HG03064 (cell line): ENCODE data around the gene CDK7.

ENCODE experiments used
- ATAC-seq: cut with Tn5 transposase; IDR thresholded peaks from one replicate; pipeline ENCODE4 v1.9.1; 2021; ENCODE audit warnings: low read depth; ENCODE audit not compliant: unreplicated experiment

The CDK7 gene

DNA sequence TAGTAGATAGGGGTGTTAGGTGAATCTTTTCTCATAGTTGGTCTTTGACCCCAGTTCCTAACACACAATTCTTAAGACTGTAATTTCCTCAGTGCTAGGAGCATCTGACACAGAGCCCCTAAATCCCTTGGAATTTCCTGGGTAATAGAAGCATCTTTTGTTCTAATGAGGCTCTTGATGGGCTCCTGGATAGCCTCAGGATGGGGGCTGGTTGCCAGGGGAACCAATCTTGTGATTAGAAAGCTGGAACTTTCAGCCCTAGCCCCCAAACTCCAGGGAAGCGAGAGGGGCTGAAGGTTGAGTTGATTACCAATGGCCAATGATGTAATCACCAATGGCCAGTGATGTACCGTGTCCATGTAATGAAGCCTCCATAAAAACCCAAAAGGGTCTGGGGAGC, 53.4 kb downstream of the CDK7 start:
- ATAC-seq = no peak

DNA sequence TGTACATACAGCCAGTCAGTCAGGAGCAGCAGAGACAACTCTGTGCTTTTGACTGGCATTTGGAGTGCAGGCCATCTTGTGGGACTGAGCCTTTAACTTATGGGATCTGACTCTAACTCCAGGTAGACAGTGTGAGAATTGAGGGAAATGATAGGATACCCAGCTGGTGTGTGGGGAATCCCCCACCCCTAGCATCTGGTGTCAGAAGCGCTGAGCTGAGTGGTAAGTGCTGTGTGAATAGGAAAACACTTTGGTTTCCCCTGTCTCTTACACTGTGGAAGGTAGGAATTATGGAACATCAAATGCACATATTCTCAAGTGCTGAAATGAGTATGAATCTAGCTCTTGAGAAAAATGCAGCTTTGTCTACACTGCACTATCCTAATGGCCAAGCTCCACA, 54.0 kb downstream of the CDK7 start:
- no peak for ATAC-seq

DNA sequence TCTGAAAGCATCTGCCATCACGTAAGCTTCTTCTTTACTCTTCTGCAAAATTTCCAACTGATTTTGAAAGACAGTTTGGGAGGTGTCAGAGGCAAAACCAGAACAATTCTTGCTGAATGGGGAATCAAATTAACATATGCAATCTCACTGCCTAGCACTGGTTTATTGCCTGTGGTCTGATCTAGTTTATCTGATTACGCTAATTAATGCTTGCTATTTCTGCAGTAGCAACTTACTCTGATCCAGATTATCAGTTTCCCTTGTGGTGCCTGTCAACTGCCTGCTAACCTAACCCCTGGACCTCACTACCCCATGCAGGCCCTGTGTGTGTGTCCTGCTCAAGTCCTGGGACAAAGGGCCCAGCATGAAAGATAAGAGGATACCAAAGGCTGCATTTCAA, 57.6 kb downstream of the CDK7 start:
- ATAC-seq = no peak

DNA sequence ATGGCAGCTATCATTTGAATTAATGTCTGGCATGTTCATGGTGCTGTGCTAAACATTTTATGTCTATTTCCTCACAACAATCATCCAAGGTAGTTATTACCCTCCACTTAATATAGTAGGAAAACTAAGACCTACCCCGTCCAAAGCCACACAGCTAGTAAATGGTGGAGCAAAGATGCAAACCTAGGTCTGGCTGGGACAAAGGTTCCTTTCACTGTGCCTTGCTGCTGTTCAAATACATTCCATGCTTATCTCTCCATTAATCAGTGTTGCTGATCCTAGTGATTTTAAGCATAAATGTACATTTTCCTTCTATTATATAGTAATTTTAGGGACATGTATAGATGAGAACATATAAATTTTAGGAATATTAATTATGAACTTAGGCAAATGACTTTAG, 59.2 kb downstream of the CDK7 start:
- no peak for ATAC-seq

DNA sequence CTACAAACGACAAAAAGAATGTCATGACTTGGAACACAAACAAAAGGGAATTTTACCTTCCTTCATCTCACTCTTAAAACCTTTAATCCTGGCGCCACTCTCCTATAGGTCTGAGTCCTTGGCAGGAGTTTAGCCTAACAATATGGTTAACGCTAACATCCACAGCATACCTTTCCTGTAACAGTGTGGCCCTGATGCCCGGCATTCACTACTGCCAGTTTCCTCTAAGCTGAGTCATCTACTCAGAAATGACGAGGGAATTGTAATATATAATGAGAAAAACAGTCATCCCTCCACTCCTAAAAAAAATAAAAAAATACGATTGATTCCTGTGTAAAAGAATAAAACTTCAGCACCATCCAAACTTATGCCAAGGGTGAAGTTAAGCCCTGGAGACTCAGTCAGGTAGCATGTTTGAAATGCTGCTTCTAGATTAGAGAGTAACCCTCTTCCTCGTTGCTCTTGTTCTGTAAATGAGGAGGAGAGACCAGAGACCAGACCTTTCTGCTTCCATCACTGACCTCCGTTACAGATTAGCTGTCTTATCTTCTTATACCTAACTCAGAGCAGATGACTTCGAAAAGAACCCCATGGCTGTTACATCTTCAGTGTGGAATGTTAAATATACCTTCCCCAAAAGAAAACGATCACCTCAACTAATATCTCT, 60.5 kb downstream of the CDK7 start:
- no peak for ATAC-seq

DNA sequence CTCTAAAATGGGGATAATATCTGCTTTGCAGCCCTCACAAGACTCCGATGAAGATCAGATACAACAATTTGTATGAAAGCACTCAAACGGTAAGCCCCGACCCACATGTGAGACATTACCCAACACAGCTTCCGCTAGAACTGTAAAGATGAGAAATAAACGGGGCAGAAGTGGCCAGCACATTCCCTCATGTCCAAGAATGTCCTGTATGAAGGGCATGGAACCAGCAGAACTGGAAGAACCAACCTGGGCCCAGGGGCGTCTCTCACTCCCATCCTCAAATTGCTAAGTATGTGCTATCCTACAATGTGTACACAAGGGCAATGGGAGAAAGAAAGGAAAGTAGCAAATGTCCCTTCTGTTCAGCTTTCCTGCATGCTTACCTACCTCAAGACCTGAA, 64.9 kb downstream of the CDK7 start:
- ATAC-seq = no peak

DNA sequence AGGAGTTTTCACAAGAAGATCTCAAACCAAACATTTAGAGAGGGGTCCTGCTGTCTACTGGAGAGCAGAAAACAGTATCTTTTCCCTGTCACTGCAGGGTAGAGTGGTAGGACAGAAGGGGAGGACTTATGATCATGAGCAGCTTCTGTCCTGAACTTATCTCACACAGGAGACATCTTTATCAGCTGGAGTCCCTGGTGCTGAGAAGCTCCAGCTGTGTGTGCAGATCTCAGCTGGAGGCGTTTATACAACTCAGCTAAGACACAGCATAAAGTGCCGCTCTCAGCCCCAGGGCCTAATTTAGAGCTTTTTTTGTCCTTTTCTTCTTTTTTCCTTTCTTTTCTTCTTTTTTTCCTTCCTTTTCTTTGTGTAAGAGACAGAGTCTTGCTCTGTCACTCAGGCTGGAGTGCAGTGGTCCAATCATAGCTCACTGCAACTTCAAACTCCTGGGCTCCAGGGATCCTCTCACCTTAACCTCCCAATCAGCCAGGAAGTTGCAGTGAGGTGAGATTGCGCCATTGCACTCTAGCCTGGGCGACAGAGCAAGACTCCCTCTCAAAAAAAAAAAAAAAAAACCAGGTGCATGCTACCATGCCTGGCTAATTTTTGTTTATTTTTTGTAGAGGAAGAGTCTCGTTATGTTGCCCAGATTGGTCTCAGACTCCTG, 66.0 kb downstream of the CDK7 start:
- ATAC-seq = no peak

DNA sequence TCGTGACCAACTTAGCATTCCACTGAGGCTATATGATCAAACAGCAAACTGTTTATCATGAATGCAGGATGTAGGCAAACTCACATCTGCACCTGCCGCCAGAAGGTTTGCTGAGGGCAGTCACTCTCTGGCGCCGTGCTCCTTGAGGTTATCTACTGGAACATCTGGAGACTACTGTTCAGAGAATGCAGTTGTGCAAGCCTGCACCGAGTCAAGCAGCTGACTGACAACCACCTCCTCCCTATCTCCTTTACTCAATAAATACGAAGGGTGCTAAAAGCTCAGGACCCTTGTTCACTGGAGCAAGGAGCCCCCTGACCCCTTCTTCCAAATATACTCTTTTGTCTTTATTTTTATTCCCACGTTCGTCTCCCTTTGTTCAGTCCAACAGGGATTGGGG, 70.8 kb downstream of the CDK7 start:
- ATAC-seq = no peak

DNA sequence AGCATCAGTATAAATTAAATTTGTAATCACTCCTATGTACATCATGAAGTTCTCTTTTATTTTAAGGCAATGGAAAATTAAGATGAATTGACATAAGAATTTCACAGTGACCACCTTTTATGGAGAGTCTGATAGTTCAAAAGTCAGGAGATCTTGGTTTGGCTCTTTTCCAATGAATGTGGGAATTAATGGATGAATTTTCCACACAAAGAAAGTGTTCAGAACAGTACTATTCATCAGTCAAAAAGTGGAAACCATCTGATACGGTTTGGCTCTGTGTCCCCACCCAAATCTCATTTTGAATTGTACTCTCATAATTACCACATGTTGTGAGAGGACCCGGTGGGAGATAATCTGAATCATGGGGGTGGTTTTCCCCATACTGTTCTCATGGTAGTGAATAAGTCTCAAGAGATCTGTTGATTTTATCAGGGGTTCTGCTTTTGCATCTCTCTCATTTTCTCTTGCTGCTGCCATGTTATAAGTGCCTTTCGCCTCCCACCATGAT, 73.4 kb downstream of the CDK7 start:
- ATAC-seq = no peak

DNA sequence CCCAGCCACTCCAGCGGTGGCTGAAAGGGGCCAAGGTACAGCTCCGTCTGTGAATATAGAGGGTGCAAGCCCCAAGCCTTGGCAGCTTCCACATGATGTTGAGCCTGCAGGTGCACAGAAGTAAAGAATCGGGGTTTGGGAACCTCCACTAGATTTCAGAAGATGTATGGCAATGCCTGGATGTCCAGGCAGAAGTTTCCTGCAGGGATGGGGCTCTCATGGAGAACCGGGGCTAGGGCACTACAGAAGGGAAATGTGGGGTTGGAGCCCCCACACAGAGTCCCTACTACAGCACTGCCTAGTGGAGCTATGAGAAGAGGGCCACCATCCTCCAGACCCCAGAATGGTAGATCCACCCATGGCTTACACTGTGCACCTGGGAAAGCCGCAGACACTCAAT, 74.7 kb downstream of the CDK7 start:
- no peak for ATAC-seq

DNA sequence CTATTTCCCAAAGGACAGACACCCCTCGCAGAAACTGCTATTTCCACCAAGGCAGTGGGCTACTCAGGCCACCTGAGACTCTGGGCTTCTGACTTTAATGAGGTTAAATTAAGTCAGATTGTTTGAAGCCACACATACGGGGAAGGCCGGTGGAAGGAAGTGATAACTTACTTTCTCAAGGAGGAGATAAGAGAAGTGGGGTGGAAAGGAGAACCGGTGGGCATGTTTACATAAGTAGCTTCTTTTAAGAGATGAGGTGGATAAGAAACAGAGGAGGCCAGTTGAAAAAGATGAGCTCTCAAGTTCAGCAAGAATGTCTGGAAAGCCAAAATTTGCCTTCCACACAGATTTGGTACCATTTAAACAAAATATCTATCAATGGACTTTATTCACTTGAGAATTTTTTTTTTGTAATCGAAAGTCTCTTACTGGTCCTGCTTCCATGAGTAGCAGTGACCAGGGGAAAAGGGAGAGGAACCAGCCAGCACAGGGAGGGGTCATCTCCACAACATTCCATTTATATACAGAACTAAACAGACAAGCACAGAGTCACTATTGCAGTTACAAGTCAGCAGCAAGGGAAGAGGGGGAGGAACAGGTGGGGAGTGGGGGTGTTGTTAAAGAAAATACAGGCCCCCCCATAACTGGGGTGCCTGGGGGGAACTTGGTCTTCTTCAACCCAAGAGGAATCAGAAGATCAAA, 77.9 kb downstream of the CDK7 start:
- ATAC-seq = no peak

DNA sequence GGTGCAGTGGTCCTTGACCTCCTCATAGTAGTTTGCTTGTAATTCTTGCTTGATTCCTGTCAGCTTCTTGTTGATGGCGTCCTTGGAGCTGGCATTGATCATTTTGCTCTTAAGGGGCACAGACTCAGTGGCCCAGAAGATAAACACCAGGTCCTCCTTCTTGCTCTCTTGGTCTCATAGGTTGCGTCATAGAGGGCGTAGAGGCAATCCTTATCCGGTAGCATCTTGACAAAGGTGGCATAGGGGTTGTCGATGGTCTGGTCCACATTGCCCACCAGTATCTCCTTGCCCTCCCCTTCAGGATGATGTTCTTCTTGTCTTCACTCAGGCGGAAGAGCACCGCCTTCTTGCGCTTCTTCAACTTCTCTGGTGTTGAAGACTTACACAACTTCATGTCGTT, 78.7 kb downstream of the CDK7 start:
- no peak for ATAC-seq

DNA sequence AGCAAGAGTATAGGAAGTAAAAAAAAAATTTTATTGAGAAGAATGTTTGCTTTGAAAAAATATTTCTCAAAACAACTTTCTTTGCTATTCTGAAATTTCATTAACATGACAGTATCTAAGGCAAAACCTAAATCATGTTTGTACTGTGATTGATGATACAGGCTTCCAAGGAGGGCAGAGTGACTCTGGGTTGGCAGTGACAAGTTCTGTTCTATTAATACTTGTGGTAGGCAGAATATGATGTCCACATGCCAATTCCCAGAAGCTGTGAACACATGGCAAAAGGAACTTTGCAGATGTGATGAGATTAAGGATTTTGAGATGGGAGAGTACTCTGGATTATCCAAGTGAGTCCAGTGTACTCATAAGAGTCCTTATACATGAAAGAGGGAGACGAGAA, 81.3 kb downstream of the CDK7 start:
- no peak for ATAC-seq

DNA sequence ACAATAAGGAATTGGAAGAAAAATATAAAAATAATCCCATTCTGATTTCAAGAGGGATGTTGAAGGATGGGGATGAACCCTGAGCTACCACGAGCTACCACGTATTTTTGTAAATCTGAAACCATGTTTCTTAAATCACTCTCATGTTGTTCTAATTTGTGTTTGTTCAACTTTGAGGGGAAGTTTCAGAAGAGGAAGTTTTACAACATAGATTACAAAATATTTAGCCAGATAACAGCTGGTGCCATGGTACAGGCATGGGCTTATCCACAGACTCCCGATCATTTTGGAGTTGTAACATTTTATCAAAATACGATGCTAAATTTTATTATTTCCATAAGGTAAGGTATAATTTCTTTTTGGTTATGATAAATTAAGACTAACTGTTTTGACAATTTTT, 82.7 kb downstream of the CDK7 start:
- no peak for ATAC-seq

DNA sequence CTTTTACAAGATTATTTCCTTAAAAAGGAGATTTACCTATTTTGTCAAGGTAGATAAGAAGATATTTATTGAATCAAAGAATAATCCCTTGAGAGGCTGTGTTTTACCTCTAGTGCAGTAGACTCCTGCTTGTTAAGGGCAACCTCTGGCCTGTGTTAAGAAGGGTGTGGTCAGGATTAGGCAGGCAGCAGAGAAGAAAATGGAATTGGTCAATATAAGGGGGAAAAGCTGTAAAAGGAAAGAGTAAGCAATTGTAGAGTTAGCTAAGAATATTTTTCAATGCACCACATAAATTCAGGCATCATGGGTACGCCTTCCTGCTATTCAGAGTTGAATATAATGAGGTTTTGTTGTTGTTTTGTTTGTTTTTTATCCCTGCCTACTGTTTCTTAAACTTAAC, 91.7 kb downstream of the CDK7 start:
- no peak for ATAC-seq
